SH-SY5Y (cell line): ENCODE results near the gene OAS1.

Source experiments
- GATA2 ChIP-seq: IDR thresholded peaks from 2 replicates; pipeline ENCODE4 v1.6.1; 2011; ENCODE audit warnings: mild to moderate bottlenecking, low read depth, low read length
- GATA3 ChIP-seq: IDR thresholded peaks from 2 replicates; pipeline ENCODE4 v1.6.1; 2011; ENCODE audit warnings: low read depth, mild to moderate bottlenecking, low read length, moderate library complexity

DNA sequence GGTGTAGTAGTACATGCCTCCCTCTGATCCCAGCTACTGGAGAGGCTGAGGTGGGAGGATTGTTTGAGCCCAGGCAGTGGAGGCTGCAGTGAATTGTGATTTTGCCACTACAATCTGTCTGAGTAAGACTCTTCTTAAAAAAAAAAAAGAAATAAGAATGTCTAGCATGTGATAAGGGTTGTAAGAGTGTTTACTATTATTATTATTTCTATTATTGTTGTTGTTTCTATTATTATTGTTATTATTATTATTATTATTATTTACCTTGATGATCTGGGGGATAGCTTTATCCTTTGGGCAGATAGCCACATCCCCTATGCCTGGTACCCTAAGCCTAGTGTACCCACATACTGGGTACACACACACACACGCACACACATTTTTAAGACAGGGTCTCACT lies 35.8 kb downstream of the OAS1 start:
- TF ChIP-seq GATA2 (no peak), GATA3 (no peak)
